ENCODE results near the gene MB21D2. TPM values are rescaled to one million over a fixed set of nuclear protein-coding genes. Genes with fewer than 3 reads are reported as not detected.

The MB21D2 gene
- total RNA-seq, 2 experiments from 2014 or later: 8.7 to 9.1 TPM

DNA sequence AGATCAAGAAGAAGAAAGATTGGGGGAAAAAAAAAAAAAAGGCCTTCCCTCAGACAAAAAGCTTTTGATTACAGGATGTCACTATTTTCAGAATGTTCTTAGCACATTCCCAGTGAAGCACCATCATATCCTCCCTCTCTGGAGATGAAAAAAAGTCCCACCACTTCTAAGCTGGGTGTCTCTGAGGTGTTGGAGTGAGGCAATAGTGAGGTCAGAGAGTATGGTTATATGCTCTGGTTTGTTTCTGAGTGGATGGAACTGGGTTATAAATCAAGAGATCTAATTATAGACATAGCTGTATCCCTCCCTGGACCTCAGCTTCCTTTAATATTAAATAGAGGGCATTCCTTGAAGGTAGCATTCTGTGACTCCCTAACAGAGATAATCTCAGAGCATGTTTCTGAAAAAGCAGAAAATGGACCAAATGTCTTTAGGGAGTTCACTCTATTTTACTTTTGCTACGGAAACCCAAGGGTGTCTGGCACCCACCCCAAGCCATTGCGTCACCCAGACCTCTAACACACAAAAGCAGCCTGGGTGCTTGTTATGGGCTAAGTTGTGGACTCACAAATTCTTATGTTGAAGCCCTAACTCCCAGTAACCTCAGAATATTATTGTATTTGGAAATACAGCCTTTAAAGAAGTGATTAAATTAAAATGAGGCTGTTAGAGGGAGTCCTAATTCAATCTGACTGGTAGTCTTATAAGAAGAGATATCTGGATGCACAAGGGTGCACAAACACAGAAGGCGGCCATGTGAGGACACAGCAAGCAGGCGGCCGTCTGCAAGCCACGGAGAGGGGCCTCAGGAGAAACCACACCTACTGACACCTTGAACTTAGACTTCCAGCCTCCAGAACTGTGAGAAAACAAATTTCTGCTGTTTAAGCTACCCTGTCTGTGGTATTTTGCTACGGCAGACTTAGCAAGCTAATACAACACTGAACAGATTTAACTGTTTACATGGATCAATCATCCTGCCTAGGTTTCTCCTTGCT, 81.5 kb downstream of the MB21D2 start:
- CTCF ChIA-PET: interaction anchor here (0.6 kb wide), 1 partner anchor 256 kb away, joined by 3 read pairs; no protein-coding TSS in a partner anchor
- Mint-ChIP-seq H3K36me3 (peaks cover 2% of the 10 kb centered on the region), H3K4me3 (no peak overlapping the region), H3K4me1 (ENCODE audit: low read depth) (peaks cover 54% of the 10 kb centered on the region), H3K9me3 (no peaks in the 10 kb centered on the region), H3K27me3 (peaks cover 1% of the 10 kb centered on the region), H3K27ac (no peak overlapping the region)
- intact Hi-C loops (cut with micrococcal nuclease): loop anchor here (2.0 kb wide), 1 partner anchor 17 kb away; no protein-coding TSS in a partner anchor
- DNase-seq: no peak
- POLR2A ChIA-PET: no interaction called here

DNA sequence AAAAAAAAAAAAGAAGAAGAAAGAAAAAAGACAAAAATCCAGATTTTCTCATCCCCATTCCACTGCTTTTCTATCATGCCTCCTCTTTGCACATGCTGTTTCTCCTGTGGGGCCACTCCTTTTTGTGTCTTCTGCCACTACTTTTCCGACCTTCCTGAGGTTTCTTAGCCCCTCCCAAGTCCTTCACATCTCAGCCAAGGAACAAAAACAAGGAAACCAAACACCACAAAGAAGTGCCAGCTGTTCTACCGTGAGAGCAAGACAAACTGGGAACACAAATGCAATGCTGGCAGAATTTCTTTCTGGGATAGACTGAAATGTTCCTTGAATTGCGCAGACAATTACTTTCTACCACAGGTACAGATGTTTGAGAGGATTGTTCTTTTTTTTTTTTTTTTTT, 83.2 kb downstream of the MB21D2 start:
- Mint-ChIP-seq H3K9me3 (no peaks in the 10 kb centered on the region), H3K36me3 (peaks cover 2% of the 10 kb centered on the region), H3K4me1 (ENCODE audit: low read depth) (peaks cover 60% of the 10 kb centered on the region), H3K4me3 (no peak overlapping the region), H3K27me3 (peaks cover 1% of the 10 kb centered on the region), H3K27ac (no peak overlapping the region)
- ChIA-PET POLR2A (no interaction called here), CTCF (no interaction called here)
- intact Hi-C loops (cut with micrococcal nuclease): loop anchor here (5.0 kb wide), 1 partner anchor 83 kb away; the partner anchor contains the start of gene MB21D2
- DNase-seq: no peak

DNA sequence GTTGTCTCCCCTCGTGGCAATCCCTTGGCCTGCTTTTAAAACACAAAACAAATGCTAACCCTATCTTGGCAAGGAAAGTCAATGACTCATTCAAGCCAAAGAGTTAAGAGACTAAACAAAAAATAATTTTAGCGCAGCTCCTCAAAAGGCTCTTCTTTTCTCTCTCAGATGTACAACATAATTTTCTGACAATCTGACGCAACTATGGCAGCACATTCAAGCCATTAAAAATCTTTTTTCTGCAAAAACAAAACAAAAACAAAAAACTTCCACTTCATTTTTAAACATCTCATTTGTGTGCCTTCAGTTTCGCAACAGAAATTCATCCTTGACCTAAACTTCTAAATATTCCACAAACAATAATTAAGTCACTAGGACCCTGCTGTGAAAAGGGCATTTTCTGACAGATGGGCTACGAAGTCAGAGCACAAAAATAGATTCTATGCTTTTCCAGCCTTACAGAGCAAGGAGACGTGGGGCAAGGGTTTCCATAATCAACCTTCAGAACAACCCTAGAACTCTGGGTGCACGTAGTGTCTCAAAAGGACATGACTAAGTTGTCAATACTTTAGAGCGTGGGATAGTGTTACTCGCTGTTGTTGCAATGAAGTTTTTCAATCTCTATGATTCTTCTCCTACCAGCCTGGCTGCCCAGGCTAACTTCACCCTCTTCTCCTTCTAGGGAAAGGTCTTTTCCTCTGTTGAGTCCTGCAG, 84.3 kb downstream of the MB21D2 start:
- DNase-seq: no peak
- H3K27ac Mint-ChIP-seq: no peak overlapping the region
- H3K27me3 Mint-ChIP-seq: peaks cover 1% of the 10 kb centered on the region
- ChIA-PET POLR2A (no interaction called here), CTCF (interaction anchor here (1.1 to 1.3 kb wide), 2 partner anchors 17 to 207 kb away, joined by 3 read pairs; no protein-coding TSS in a partner anchor)
- no peak overlapping the region for H3K4me3 Mint-ChIP-seq
- intact Hi-C loops (cut with micrococcal nuclease): loop anchor here (5.0 kb wide), 1 partner anchor 84 kb away; the partner anchor contains the start of gene MB21D2
- H3K36me3 Mint-ChIP-seq: peaks cover 2% of the 10 kb centered on the region
- no peaks in the 10 kb centered on the region for H3K9me3 Mint-ChIP-seq
- peaks cover 53% of the 10 kb centered on the region for H3K4me1 Mint-ChIP-seq (ENCODE audit: low read depth)

DNA sequence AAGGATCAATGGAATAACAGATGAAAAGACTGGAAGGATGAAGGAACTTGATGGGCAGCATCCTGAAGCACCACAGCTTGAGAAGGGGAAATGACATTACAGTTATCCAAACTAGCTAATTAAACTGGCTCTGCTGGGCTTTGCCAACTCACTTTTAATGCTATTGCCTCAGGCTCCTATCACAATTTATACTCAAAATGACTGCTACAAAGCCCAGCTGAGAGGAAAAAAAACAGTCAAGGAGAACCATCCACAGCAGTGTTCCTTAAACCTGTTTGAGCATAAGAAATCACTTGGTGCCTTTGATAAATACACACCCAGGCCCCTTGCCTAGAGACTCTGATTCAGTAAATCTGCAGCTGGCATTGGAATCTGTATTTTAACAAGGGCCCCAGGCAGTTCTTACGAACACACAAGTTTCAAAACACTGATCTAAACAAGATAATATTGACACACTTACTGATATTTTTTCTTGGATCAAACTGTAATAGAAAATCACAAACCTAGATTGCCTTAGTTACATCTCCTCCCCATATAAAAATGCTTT, 85.8 kb downstream of the MB21D2 start:
- DNase-seq: no peak
- Mint-ChIP-seq H3K27me3 (peaks cover 1% of the 10 kb centered on the region), H3K36me3 (peaks cover 2% of the 10 kb centered on the region), H3K4me1 (ENCODE audit: low read depth) (peaks cover 42% of the 10 kb centered on the region), H3K9me3 (no peaks in the 10 kb centered on the region), H3K4me3 (no peak overlapping the region), H3K27ac (peak overlapping the region; percentile 24)
- CTCF ChIA-PET: no interaction called here
- POLR2A ChIA-PET: interaction anchor here (1.0 kb wide), 1 partner anchor 86 kb away, joined by 4 read pairs; the partner anchor contains the start of gene MB21D2
- intact Hi-C loops (cut with micrococcal nuclease): loop anchor here (1.0 to 5.0 kb wide), 5 partner anchors 13 to 85 kb away; partner anchors contain the start of gene MB21D2

DNA sequence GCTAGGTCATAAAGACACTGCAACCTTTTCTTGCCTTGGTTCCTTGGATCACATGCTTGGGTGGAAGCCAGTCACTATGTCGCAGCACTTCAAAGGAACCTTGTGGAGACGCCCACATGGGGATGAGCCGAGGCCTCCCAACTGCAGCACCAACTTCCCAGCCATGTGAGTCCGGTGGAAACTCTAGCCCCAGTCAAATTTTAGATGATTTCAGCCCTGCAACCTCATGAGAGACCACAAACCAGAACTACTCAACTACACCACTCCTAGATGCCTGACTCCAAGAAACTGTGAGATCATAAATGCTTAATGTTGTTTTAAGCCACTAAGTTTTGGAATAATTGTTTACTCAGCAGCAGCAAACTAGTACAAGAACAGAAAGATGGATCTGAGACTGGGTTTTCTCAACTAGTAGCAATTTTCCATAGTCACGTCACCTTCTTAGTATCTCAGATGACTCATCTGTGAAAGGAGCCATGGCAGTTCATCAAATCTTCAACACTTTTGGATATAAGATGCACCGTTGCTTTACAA, 86.5 kb downstream of the MB21D2 start:
- CTCF ChIA-PET: no interaction called here
- peak; percentile 64 for DNase-seq
- Mint-ChIP-seq H3K9me3 (no peaks in the 10 kb centered on the region), H3K36me3 (peaks cover 2% of the 10 kb centered on the region), H3K27ac (peak overlapping the region; percentile 24), H3K27me3 (peaks cover 1% of the 10 kb centered on the region), H3K4me3 (no peak overlapping the region), H3K4me1 (ENCODE audit: low read depth) (peaks cover 39% of the 10 kb centered on the region)
- POLR2A ChIA-PET: interaction anchor here (1.0 kb wide), 1 partner anchor 86 kb away, joined by 4 read pairs; the partner anchor contains the start of gene MB21D2
- intact Hi-C loops (cut with micrococcal nuclease): loop anchor here (1.0 to 5.0 kb wide), 5 partner anchors 12 to 86 kb away; partner anchors contain the start of gene MB21D2

DNA sequence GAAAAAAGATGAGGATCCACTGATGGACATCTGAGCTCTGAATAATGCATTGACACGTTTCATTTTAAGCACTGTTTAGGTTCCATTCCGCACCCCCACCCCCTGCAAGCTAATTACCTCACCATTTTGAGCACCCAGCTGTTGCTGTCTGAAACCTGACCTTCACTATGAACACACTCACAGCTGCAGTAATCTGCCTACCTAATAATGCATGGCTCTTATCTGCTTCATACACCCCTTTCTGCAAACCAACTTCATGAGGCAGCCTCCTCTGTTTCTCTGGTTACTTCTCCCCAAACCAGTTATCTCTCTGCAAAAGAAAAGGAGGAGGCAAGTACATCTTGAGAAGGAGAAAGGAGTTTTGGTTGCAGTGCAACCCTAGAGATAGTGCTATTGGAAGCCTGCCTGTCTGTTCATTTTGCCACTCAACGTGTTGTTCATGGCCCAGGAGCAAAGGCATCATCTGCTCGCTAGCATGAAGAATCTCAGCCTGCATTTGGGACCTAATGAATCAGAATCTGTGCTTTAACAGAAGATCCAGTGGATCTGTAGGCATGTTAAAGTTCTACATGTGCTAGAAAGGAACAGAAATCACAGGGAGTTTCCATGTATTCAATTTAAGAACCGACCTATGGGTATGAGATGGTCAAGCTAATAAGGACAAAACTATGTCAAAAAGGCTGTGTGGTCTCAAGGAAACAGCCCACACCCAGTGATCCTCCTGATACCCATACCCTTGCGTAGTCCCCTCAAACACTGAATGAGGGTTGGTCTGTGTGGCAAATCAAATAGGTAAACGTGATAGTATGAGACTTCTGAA, 87.2 kb downstream of the MB21D2 start:
- POLR2A ChIA-PET: interaction anchor here (1.0 kb wide), 1 partner anchor 87 kb away, joined by 4 read pairs; the partner anchor contains the start of gene MB21D2
- Mint-ChIP-seq H3K36me3 (peaks cover 2% of the 10 kb centered on the region), H3K4me3 (no peak overlapping the region), H3K27ac (no peak overlapping the region), H3K4me1 (ENCODE audit: low read depth) (peaks cover 37% of the 10 kb centered on the region), H3K27me3 (peaks cover 1% of the 10 kb centered on the region), H3K9me3 (no peaks in the 10 kb centered on the region)
- CTCF ChIA-PET: no interaction called here
- intact Hi-C loops (cut with micrococcal nuclease): loop anchor here (1.0 to 5.0 kb wide), 5 partner anchors 11 to 87 kb away; partner anchors contain the start of gene MB21D2
- no peak for DNase-seq

DNA sequence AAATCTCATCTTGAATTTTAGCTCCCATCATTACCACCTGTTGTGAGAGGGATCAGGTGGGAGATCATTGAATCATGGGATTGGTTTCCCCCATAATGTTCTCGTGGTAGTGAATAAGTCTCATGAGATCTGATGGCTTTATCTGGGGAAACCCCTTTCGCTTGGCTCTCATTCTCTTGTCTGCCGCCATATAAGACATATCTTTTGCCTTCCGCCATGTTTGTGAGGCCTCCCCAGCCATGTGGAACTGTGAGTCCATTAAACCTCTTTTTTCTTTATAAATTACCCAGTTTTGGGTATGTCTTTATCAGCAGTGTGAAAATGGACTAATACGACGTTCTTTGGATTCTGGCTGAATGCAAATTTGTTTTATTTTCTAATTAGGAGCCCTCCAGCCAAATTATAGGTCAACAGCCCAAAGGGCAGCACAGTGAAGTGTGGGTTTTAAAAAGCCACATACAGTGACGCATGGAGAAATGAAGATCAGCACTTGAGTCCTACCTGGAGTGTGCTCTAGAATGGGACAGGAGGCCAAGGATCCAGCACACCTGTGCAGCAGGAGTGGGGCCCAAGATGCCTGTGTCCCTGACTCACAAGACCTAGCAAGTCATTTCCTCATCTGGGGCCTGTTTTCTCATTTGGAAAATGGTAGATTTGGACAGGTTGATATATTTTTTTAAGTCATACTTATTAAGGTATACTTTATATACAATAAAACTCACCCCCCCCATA, 89.6 kb downstream of the MB21D2 start:
- intact Hi-C loops (cut with micrococcal nuclease): no loop called here
- ChIA-PET POLR2A (interaction anchor here (0.8 to 1.0 kb wide), 2 partner anchors 11 to 66 kb away, joined by 3 to 5 read pairs; no protein-coding TSS in a partner anchor), CTCF (interaction anchor here (0.8 kb wide), 1 partner anchor 11 kb away, joined by 5 read pairs; no protein-coding TSS in a partner anchor)
- Mint-ChIP-seq H3K4me3 (no peak overlapping the region), H3K36me3 (no peaks in the 10 kb centered on the region), H3K27me3 (no peaks in the 10 kb centered on the region), H3K9me3 (no peaks in the 10 kb centered on the region), H3K4me1 (ENCODE audit: low read depth) (peaks cover 26% of the 10 kb centered on the region), H3K27ac (no peak overlapping the region)
- DNase-seq: no peak

DNA sequence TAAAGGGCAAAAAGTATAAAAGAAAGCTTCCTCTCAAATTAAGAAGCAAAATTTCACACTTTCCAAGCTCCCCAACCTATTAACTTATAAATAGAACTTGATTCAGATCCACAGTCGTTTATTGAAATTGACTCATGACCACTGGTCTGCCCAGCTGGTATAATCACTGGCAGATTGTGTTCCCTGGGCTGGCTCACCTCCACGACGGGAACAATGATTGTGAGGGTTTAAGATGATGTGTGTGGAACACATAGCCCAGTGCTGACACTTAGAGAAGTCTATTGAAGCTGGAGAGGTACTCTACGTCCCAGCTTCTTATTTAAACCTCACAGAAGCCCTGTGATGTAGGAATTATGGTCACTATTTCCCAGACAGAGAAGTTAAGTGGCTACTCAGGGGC, 90.4 kb downstream of the MB21D2 start:
- POLR2A ChIA-PET: interaction anchor here (0.8 to 1.0 kb wide), 2 partner anchors 10 to 67 kb away, joined by 3 to 5 read pairs; no protein-coding TSS in a partner anchor
- Mint-ChIP-seq H3K4me3 (no peak overlapping the region), H3K4me1 (ENCODE audit: low read depth) (peaks cover 26% of the 10 kb centered on the region), H3K36me3 (no peaks in the 10 kb centered on the region), H3K27me3 (no peaks in the 10 kb centered on the region), H3K9me3 (no peaks in the 10 kb centered on the region), H3K27ac (no peak overlapping the region)
- DNase-seq: no peak
- intact Hi-C loops (cut with micrococcal nuclease): no loop called here
- CTCF ChIA-PET: interaction anchor here (0.6 to 1.0 kb wide), 3 partner anchors 10 to 215 kb away, joined by 3 to 5 read pairs (median 3); no protein-coding TSS in a partner anchor

DNA sequence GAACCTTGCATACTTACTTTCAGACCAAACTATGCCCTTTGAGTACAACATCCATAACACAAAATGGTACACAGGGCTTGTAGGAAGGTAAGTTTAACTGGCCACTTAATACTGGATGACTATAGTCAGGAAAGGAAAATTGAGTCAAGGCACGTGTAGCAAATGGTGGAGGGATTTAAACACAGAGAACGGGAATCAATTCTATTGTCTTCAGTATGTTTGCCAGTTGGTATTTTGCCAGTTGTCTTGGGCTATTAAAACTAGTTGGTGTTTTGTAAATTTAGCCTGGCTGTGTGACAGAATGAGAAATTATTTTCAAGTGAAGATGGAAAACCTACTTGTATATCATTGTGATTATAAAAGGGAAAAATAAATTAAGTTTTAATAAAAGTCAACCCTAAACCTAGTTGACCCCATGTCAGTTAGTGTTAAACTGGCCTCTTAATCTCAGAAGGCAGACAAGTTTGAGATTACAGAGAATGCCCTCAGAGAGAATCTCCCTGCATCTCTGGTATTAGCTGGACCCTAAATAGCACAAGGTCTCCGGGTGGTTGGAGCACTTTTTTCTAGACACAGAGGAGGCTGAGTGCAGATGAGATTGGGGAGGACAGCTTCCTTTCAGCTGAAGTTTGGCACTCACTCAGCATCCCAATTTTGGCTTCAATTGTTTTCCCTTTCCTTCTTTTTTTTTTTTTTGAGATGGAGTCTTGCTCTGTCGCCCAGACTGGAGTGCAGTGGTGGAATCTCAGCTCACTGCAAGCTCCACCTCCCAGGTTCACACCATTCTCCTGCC, 91.2 kb downstream of the MB21D2 start:
- POLR2A ChIA-PET: interaction anchor here (0.8 kb wide), 1 partner anchor 13 kb away, joined by 4 read pairs; no protein-coding TSS in a partner anchor
- peaks cover 25% of the 10 kb centered on the region for H3K4me1 Mint-ChIP-seq (ENCODE audit: low read depth)
- intact Hi-C loops (cut with micrococcal nuclease): no loop called here

More for the DNA sequence above, 91.2 kb downstream of the MB21D2 start:
- no peak overlapping the region for H3K4me3 Mint-ChIP-seq
- no peaks in the 10 kb centered on the region for H3K27me3 Mint-ChIP-seq
- no peak overlapping the region for H3K27ac Mint-ChIP-seq
- CTCF ChIA-PET: interaction anchor here (0.6 to 1.2 kb wide), 3 partner anchors 55 to 216 kb away, joined by 3 to 4 read pairs (median 3); no protein-coding TSS in a partner anchor
- DNase-seq: no peak
- H3K36me3 Mint-ChIP-seq: no peaks in the 10 kb centered on the region
- H3K9me3 Mint-ChIP-seq: no peaks in the 10 kb centered on the region

All from activated CD4-positive, alpha-beta memory T cell treated with anti-CD3 and anti-CD28 coated beads for 36 hours (primary cell).